ENCODE measurements around the gene VPS4A. TPM values are rescaled to one million over a fixed set of nuclear protein-coding genes. Genes with fewer than 3 reads are reported as not detected.
A peak's percentile ranks its signal among the peaks of the same experiment; 100 is the strongest.
"Not testable (repeated sequence)": the region's sequence is repeated elsewhere in the genome, so short reads cannot be mapped to it uniquely, and the experiment has no call there.

VPS4A gene
- total RNA-seq, 1 donor from 2014 or later: 29.2 TPM

DNA sequence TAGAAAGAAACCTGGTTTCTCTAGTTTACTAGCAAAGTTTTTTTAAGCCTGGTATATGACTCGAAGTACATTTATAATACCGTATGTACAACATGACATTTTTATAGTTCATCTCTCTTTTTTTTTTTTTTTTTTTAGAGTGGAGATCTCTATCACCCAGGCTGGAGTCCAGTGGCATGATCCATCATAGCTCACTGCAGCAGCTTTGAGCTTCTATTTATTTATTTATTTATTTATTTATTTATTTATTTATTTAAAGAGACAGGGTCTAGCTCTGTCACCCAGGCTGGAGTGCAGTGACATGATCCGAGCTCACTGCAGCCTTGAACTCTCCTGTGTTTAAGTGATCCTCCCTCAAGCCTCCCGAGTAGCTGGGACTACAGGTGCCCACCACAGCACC, 25.9 kb upstream of the VPS4A start:
- Mint-ChIP-seq H3K9me3 (ENCODE audit: low read depth) (no peaks in the 10 kb centered on the region), H3K36me3 (ENCODE audit: low read depth) (peaks cover 5% of the 10 kb centered on the region), H3K27ac (ENCODE audit: unreplicated experiment) (no peak overlapping the region), H3K4me3 (ENCODE audit: unreplicated experiment) (no peak overlapping the region), H3K27me3 (ENCODE audit: low read depth) (no peaks in the 10 kb centered on the region), H3K4me1 (ENCODE audit: low read depth) (peaks cover 5% of the 10 kb centered on the region)
- TF ChIP-seq, protein P1, sequence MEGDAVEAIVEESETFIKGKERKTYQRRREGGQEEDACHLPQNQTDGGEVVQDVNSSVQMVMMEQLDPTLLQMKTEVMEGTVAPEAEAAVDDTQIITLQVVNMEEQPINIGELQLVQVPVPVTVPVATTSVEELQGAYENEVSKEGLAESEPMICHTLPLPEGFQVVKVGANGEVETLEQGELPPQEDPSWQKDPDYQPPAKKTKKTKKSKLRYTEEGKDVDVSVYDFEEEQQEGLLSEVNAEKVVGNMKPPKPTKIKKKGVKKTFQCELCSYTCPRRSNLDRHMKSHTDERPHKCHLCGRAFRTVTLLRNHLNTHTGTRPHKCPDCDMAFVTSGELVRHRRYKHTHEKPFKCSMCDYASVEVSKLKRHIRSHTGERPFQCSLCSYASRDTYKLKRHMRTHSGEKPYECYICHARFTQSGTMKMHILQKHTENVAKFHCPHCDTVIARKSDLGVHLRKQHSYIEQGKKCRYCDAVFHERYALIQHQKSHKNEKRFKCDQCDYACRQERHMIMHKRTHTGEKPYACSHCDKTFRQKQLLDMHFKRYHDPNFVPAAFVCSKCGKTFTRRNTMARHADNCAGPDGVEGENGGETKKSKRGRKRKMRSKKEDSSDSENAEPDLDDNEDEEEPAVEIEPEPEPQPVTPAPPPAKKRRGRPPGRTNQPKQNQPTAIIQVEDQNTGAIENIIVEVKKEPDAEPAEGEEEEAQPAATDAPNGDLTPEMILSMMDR (IDR thresholded peaks at IDR 0.05): no peak
- DNase-seq (ENCODE audit: low spot score): no peak

DNA sequence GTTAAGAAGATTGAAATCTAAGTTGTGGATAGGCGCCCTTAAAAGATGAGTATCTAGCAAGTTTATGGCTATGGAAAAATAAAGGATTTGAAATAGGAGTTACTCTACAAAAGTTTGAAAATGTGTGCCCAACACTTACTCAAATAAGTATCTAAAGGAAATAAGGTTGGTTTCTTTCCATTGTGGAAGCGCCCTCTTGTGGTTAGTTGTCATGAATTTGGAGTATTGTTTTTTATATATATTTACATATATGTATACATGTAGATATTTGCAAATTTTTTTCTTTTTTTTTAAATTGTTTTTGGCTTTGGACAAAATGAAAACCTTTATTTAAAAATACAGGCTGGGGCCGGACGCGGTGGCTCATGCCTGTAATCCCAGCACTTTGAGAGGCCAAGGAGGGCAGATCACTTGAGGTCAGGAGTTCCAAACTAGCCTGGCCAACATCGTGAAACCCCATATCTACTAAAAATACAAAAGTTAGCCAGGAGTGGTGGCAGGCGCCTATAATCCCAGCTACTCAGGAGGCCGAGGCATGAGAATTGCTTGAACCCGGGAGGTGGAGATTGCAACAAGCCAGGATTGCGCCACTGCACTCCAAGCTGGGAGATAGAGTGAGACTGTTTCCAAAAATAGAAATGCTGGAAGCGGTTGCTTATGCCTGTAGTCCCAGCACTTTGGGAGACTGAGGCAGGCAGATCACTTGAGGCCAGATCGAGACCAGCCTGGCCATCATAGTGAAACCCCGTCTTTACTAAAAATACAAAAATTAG, 24.0 kb upstream of the VPS4A start:
- H3K27ac Mint-ChIP-seq (ENCODE audit: unreplicated experiment): no peak overlapping the region
- no peak overlapping the region for H3K4me3 Mint-ChIP-seq (ENCODE audit: unreplicated experiment)
- DNase-seq (ENCODE audit: low spot score): no peak
- peaks cover 5% of the 10 kb centered on the region for H3K4me1 Mint-ChIP-seq (ENCODE audit: low read depth)
- H3K27me3 Mint-ChIP-seq (ENCODE audit: low read depth): no peaks in the 10 kb centered on the region
- no peaks in the 10 kb centered on the region for H3K9me3 Mint-ChIP-seq (ENCODE audit: low read depth)
- H3K36me3 Mint-ChIP-seq (ENCODE audit: low read depth): peaks cover 5% of the 10 kb centered on the region
- TF ChIP-seq, protein P1 (IDR thresholded peaks at IDR 0.05): peak; percentile 94

DNA sequence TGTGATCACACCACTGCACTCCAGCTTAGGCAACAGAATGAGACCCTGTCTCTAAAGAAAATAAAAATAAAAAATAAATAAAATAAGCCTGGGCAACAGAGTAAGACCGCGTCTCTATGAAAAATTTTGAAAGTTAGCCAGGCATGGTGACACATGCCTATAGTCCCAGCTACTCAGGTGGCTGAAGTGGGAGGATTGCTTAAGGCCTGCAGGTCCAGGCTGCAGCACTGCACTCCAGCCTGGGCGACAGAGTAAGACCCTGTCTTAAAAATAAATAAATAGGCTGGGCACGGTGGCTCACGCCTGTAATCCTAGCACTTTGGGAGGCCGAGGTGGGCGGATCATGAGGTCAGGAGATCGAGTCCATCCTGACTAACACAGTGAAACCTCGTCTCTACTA, 19.5 kb upstream of the VPS4A start:
- DNase-seq (ENCODE audit: low spot score); H3K4me3 Mint-ChIP-seq (ENCODE audit: unreplicated experiment); H3K36me3 Mint-ChIP-seq (ENCODE audit: low read depth); H3K9me3 Mint-ChIP-seq (ENCODE audit: low read depth); H3K27ac Mint-ChIP-seq (ENCODE audit: unreplicated experiment); H3K27me3 Mint-ChIP-seq (ENCODE audit: low read depth): not testable (repeated sequence)
- H3K4me1 Mint-ChIP-seq (ENCODE audit: low read depth): peaks cover 11% of the 10 kb centered on the region

DNA sequence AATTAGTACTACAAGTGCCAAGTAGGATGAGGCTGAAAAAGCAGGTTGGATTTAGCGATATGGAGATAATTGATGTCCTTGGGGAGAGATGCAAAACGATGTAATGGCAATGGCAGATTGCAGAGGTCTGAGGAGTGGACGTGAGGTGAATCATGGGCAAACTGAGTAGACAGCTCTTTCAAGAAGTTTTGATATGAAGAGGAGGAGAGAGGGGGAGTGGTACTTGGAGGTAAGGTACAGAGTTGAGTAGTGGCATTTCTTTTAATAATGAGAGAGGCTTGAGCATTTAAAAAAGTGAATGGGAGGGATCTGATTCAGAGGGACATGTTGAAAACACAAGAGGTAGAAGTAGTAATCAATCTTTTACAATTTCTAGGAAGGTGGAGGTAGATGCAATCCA, 17.7 kb upstream of the VPS4A start:
- H3K27ac Mint-ChIP-seq (ENCODE audit: unreplicated experiment): peak overlapping the region; percentile 6
- DNase-seq (ENCODE audit: low spot score): no peak
- H3K4me1 Mint-ChIP-seq (ENCODE audit: low read depth): peaks cover 11% of the 10 kb centered on the region
- no peak overlapping the region for H3K4me3 Mint-ChIP-seq (ENCODE audit: unreplicated experiment)
- H3K9me3 Mint-ChIP-seq (ENCODE audit: low read depth): no peaks in the 10 kb centered on the region
- H3K27me3 Mint-ChIP-seq (ENCODE audit: low read depth): no peaks in the 10 kb centered on the region
- TF ChIP-seq, protein P1 (IDR thresholded peaks at IDR 0.05): no peak
- peaks cover 2% of the 10 kb centered on the region for H3K36me3 Mint-ChIP-seq (ENCODE audit: low read depth)

DNA sequence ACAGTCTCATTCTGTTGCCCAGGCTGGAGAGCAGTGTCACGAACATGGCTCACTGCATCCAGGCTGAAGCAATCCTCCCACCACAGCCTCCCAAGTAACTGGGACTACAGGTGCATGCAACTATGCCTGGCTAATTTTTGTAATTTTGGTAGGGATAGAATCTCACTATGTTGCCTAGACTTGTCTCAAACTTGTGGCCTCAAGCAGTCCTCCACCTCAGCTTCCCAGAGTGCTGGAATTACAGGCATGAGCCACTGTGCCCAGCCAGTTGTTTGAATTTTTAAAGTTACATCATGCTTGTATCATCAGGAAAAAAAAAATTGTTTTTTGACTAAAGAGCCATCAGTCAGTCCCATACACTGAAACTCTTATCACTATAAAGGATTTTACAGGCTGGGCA, 17.1 kb upstream of the VPS4A start:
- H3K27me3 Mint-ChIP-seq (ENCODE audit: low read depth): no peaks in the 10 kb centered on the region
- H3K4me3 Mint-ChIP-seq (ENCODE audit: unreplicated experiment): no peak overlapping the region
- peak overlapping the region; percentile 5 for H3K27ac Mint-ChIP-seq (ENCODE audit: unreplicated experiment)
- TF ChIP-seq, protein P1 (IDR thresholded peaks at IDR 0.05): no peak
- peaks cover 11% of the 10 kb centered on the region for H3K4me1 Mint-ChIP-seq (ENCODE audit: low read depth)
- DNase-seq (ENCODE audit: low spot score): no peak
- H3K36me3 Mint-ChIP-seq (ENCODE audit: low read depth): peaks cover 2% of the 10 kb centered on the region
- no peaks in the 10 kb centered on the region for H3K9me3 Mint-ChIP-seq (ENCODE audit: low read depth)

DNA sequence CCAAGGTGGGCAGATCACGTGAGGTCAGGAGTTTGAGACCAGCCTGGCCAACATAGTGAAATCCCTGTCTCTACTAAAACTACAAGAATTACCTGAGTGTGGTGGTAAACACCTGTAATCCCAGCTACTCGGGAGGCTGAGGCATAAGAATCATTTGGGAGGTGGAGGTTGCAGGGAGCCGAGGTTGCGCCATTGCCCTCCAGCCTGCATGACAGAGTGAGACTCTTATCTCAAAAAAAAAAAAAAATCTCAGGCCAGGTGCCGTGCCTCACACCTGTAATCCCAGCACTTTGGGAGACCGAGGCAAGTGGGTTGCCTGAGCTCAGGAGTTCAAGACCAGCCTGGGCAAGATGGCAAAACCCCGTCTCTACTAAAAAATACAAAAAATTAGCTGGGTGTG, 14.4 kb upstream of the VPS4A start:
- H3K27me3 Mint-ChIP-seq (ENCODE audit: low read depth); H3K27ac Mint-ChIP-seq (ENCODE audit: unreplicated experiment); H3K9me3 Mint-ChIP-seq (ENCODE audit: low read depth); DNase-seq (ENCODE audit: low spot score); H3K4me3 Mint-ChIP-seq (ENCODE audit: unreplicated experiment): not testable (repeated sequence)
- H3K36me3 Mint-ChIP-seq (ENCODE audit: low read depth): peaks cover 11% of the 10 kb centered on the region
- H3K4me1 Mint-ChIP-seq (ENCODE audit: low read depth): peaks cover 11% of the 10 kb centered on the region
